ENCODE data around the gene FAM216B. TPM values are rescaled to one million over a fixed set of nuclear protein-coding genes. Genes with fewer than 3 reads are reported as not detected.

The FAM216B gene
- total and polyA plus RNA-seq, 9 of the 15 experiments (the other 6 are each of a cell fraction or from before 2014, with no cell fraction given) = not detected

- DNase-seq (ENCODE audit: extremely low read depth in 1 of 4, low spot score in 3 of 4) (no peak), FAIRE-seq (no peak), ATAC-seq (no peak)
- no peak for TF ChIP-seq ZHX1 (conservative IDR thresholded peaks at IDR 0.05; ENCODE audit: low read length)
- no peak for TF ChIP-seq MAZ (CRISPR knock-in tag; conservative IDR thresholded peaks at IDR 0.05 in 1 of 2, IDR thresholded peaks at IDR 0.05 in 1 of 2)
- H3K9ac ChIP-seq (ENCODE audit: insufficient read depth in 1 of 2, low read depth in 2 of 2, low read length in 2 of 2) = no peak overlapping the region
- in situ Hi-C loops (cut with MboI) (no loop called here), intact Hi-C loops (cut with micrococcal nuclease) (no loop called here)
- no peak overlapping the region for H3K27ac ChIP-seq (ENCODE audit: extremely low read depth, low read depth, low read length)
- no peaks in the 10 kb centered on the region for H4K20me1 ChIP-seq (replicated peaks; ENCODE audit: control insufficient read depth, insufficient read depth, low read length)
- H3K79me2 ChIP-seq (ENCODE audit: control insufficient read depth, insufficient read depth, low read length) = no peaks in the 10 kb centered on the region
- H3K4me3 ChIP-seq = no peak overlapping the region
- no peaks in the 10 kb centered on the region for H3K9me3 ChIP-seq (replicated peaks; ENCODE audit: control insufficient read depth, insufficient read depth, low read depth, low read length)
- no peaks in the 10 kb centered on the region for H3K36me3 ChIP-seq (ENCODE audit: control insufficient read depth, insufficient read depth, low read length)
- ChIA-PET CTCF (ENCODE audit: low intra/inter-chr PET ratio) (no interaction called here), POLR2A (no interaction called here)
- WGBS (ENCODE audit: insufficient coverage, low coverage, missing lambda C conversion rate) = 0% methylated on average over 1 of the region's 1 CpG
- no peaks in the 10 kb centered on the region for H3K4me1 ChIP-seq (replicated peaks in 1 of 2; ENCODE audit: control insufficient read depth in 2 of 2, insufficient read depth in 2 of 2, low read length in 2 of 2)
- H3K9me1 ChIP-seq (ENCODE audit: control insufficient read depth, insufficient read depth, low read length) = no peaks in the 10 kb centered on the region
- H2AFZ ChIP-seq (ENCODE audit: low read depth, low read length) = no peak overlapping the region
- H3K4me2 ChIP-seq (ENCODE audit: insufficient read depth, low read length) = no peak overlapping the region
- BruUV-seq (replicated peaks) = no TSS peak
- no peaks in the 10 kb centered on the region for H3K27me3 ChIP-seq (ENCODE audit: control insufficient read depth in 2 of 2, insufficient read depth in 2 of 2, low read length in 2 of 2)
Observed at GRCh38 chr13:42821437-42821836, 40.1 kb downstream of the FAM216B start.

Measured in K562 (cell line).